HEK293 (cell line): Measurements from ENCODE around the gene FAM234A.

Experiments
- CTCF ChIA-PET: fragments of 350-600 bp; formaldehyde crosslinking; extraction: SDS; loops from one replicate; lab custom pipeline; 2021; ENCODE audit warnings: antibody characterized with exemption; lab: Yijun Ruan, JAX
- POLR2A ChIA-PET: fragments of 300-600 bp; formaldehyde crosslinking; extraction: SDS; loops from one replicate; lab custom pipeline; 2020; ENCODE audit warnings: antibody characterized with exemption, inconsistent platforms; lab: Yijun Ruan, JAX
- H3K27ac ChIP-seq: fragments of 200-500 bp; sonication (Bioruptor generic); 2 replicates; pipeline ENCODE4 v1.5.1; 2014; ENCODE audit warnings: low read depth, low read length, control low read depth, inconsistent platforms; ENCODE audit errors: extremely low read depth
- H3K36me3 ChIP-seq, 2 experiments: fragments of 200-500 bp in 1 of 2; sonication (Bioruptor generic) in 1 of 2; 1 replicate in 1 of 2; 2 replicates in 1 of 2; pipeline ENCODE4 v1.5.1; 2014 to 2017; ENCODE audit warnings: inconsistent platforms in 2 of 2, low read length in 2 of 2; ENCODE audit not compliant: control insufficient read depth in 2 of 2, insufficient read depth in 1 of 2
- H3K4me1 ChIP-seq: fragments of 200-500 bp; sonication (Bioruptor generic); 2 replicates; pipeline ENCODE4 v1.5.1; 2014; ENCODE audit warnings: mild to moderate bottlenecking, low read length, inconsistent platforms; ENCODE audit not compliant: control insufficient read depth, insufficient read depth
- H3K4me3 ChIP-seq: 2 replicates; pipeline ENCODE4 v1.5.1; 2011; ENCODE audit warnings: low read depth, mild to moderate bottlenecking, control low read depth, low read length, moderate library complexity
- H3K9me3 ChIP-seq: fragments of 200-500 bp; sonication (Bioruptor generic); 2 replicates; pipeline ENCODE4 v1.5.1; 2014; ENCODE audit warnings: low read depth, low read length, inconsistent platforms; ENCODE audit not compliant: control insufficient read depth, insufficient read depth
- BCL11A ChIP-seq: fragments of 450-650 bp; formaldehyde crosslinking; IDR thresholded peaks from 2 replicates; pipeline ENCODE4 v1.5.1; 2016; ENCODE audit warnings: low read depth, missing biosample characterization, missing genetic modification characterization
- BCL11B ChIP-seq: fragments of 450-650 bp; formaldehyde crosslinking; IDR thresholded peaks from 2 replicates; pipeline ENCODE4 v1.5.1; 2016; ENCODE audit warnings: low read depth, missing biosample characterization, missing genetic modification characterization
- HOXC10 ChIP-seq: sonication (generic); formaldehyde crosslinking; IDR thresholded peaks from 2 replicates; pipeline ENCODE4 v1.8.1; 2023; ENCODE audit warnings: mild to moderate bottlenecking, missing genetic modification reagents
- SCRT1 ChIP-seq: fragments of 450-650 bp; formaldehyde crosslinking; IDR thresholded peaks from 2 replicates; pipeline ENCODE4 v1.5.1; 2016; ENCODE audit warnings: missing biosample characterization, missing genetic modification characterization, borderline replicate concordance
- SP3 ChIP-seq: fragments of 450-650 bp; formaldehyde crosslinking; IDR thresholded peaks from 2 replicates; pipeline ENCODE4 v1.5.1; 2016; ENCODE audit warnings: missing biosample characterization, missing genetic modification characterization
- ZBTB21 ChIP-seq: fragments of 450-650 bp; formaldehyde crosslinking; IDR thresholded peaks from 2 replicates; pipeline ENCODE4 v1.5.1; 2017; ENCODE audit warnings: missing biosample characterization, missing genetic modification characterization
- ZNF146 ChIP-seq: fragments of 450-650 bp; formaldehyde crosslinking; IDR thresholded peaks from 2 replicates; pipeline ENCODE4 v1.5.1; 2016; ENCODE audit warnings: missing biosample characterization, missing genetic modification characterization
- ZNF155 ChIP-seq: fragments of 450-650 bp; formaldehyde crosslinking; IDR thresholded peaks from 2 replicates; pipeline ENCODE4 v1.5.1; 2016; ENCODE audit warnings: missing biosample characterization, missing genetic modification characterization
- ZNF202 ChIP-seq: fragments of 450-650 bp; formaldehyde crosslinking; IDR thresholded peaks from 2 replicates; pipeline ENCODE4 v1.5.1; 2016; ENCODE audit warnings: missing biosample characterization, missing genetic modification characterization, borderline replicate concordance
- ZNF514 ChIP-seq: fragments of 450-650 bp; formaldehyde crosslinking; IDR thresholded peaks from 2 replicates; pipeline ENCODE4 v1.5.1; 2016; ENCODE audit warnings: missing biosample characterization, missing genetic modification characterization
- ZNF560 ChIP-seq: fragments of 450-650 bp; formaldehyde crosslinking; IDR thresholded peaks from 2 replicates; pipeline ENCODE4 v1.5.1; 2017; ENCODE audit warnings: missing biosample characterization, missing genetic modification characterization, borderline replicate concordance
- ZNF623 ChIP-seq: fragments of 450-650 bp; formaldehyde crosslinking; IDR thresholded peaks from 2 replicates; pipeline ENCODE4 v1.5.1; 2016; ENCODE audit warnings: missing biosample characterization, missing genetic modification characterization
- ZNF626 ChIP-seq: fragments of 450-650 bp; sonication (Bioruptor Pico); formaldehyde crosslinking; IDR thresholded peaks from 2 replicates; pipeline ENCODE4 v1.5.1; 2018; ENCODE audit warnings: missing biosample characterization, missing genetic modification characterization, inconsistent platforms
- ZNF768 ChIP-seq: fragments of 450-650 bp; formaldehyde crosslinking; IDR thresholded peaks from 2 replicates; pipeline ENCODE4 v1.5.1; 2018; ENCODE audit warnings: missing biosample characterization, mild to moderate bottlenecking, missing genetic modification characterization
- ZNF843 ChIP-seq: fragments of 450-650 bp; formaldehyde crosslinking; IDR thresholded peaks from 2 replicates; pipeline ENCODE4 v1.5.1; 2016; ENCODE audit warnings: missing biosample characterization, missing genetic modification characterization
- TF ChIP-seq, protein P1 (sequence below): fragments of 450-650 bp; formaldehyde crosslinking; IDR thresholded peaks from 2 replicates; pipeline ENCODE4 v1.5.1; 2016; ENCODE audit warnings: missing biosample characterization, missing genetic modification characterization, low read depth
- TF ChIP-seq, protein P2 (sequence below): fragments of 450-650 bp; formaldehyde crosslinking; IDR thresholded peaks from 2 replicates; pipeline ENCODE4 v1.5.1; 2016; ENCODE audit warnings: missing biosample characterization, missing genetic modification characterization
- TF ChIP-seq, protein P3 (sequence below): fragments of 450-650 bp; formaldehyde crosslinking; IDR thresholded peaks from 2 replicates; pipeline ENCODE4 v1.5.1; 2016; ENCODE audit warnings: missing biosample characterization, missing genetic modification characterization, borderline replicate concordance
- TF ChIP-seq, protein P4 (sequence below): fragments of 450-650 bp; formaldehyde crosslinking; IDR thresholded peaks from 2 replicates; pipeline ENCODE4 v1.5.1; 2016; ENCODE audit warnings: missing biosample characterization, missing genetic modification characterization
- TF ChIP-seq, protein P5 (sequence below): fragments of 450-650 bp; formaldehyde crosslinking; IDR thresholded peaks from 2 replicates; pipeline ENCODE4 v1.5.1; 2016; ENCODE audit warnings: missing biosample characterization, missing genetic modification characterization

The FAM234A gene

DNA sequence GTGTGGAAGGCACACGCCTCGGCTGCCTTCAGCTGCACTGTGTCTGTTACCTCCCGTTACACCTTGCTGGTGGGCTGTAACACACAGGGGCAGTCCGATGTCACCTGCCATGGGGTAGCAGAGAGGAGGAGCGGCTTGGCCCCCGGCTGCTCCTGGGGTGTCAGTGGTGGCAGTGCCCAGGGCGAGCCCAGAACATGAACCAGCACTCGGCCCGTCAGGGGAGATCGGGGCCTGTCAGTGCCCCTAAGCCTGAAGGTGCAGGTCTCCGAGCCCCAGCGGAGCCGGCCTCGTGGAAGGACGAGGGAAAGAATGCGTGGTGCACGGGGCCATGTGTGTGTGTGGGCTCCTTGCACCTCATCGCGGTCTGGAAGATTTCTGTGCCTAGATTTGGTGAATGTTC, 25.7 kb downstream of the FAM234A start:
- POLR2A ChIA-PET = no interaction called here

DNA sequence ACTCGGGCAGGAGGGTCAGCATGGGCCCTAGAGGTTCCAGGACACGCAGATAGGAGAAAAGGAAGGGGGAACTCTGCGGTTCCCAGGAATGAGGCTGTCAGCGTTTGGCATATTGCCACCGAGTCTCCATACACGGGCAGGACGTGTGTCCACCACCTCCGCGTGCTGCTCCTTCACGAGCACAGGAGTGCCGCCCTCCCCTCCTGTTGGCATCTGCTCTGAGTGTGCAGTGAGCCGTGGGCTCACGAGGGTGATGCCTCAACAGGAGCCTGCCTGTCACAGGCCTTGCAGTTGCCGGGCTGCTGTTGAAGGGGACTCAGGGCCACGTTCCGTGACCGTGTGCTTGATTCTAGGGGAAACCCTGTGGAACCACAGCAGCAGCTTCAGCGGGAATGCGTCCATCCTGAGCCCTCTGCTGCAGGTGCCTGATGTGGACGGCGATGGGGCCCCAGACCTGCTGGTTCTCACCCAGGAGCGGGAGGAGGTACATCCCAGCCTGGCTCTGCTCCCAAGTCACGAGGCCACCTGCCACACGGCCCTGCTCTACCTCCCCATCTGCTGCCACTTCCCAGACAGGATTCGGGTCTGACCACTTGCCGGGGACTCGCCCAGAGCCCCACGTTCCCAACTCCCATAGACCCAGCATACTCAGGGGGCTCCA, 26.5 kb downstream of the FAM234A start:
- CTCF ChIA-PET = no interaction called here
- no peaks in the 10 kb centered on the region for H3K4me1 ChIP-seq

More for the DNA sequence above, 25.7 kb downstream of the FAM234A start:
- CTCF ChIA-PET = no interaction called here
- H3K9me3 ChIP-seq = no peaks in the 10 kb centered on the region
- H3K36me3 ChIP-seq = peaks cover 0 to 63% of the 10 kb centered on the region in 2 experiments; a peak in 2 of 3 replicates
- H3K4me1 ChIP-seq = no peaks in the 10 kb centered on the region
- H3K4me3 ChIP-seq = no peak overlapping the region
- no peak overlapping the region for H3K27ac ChIP-seq
- TF ChIP-seq, protein P1, sequence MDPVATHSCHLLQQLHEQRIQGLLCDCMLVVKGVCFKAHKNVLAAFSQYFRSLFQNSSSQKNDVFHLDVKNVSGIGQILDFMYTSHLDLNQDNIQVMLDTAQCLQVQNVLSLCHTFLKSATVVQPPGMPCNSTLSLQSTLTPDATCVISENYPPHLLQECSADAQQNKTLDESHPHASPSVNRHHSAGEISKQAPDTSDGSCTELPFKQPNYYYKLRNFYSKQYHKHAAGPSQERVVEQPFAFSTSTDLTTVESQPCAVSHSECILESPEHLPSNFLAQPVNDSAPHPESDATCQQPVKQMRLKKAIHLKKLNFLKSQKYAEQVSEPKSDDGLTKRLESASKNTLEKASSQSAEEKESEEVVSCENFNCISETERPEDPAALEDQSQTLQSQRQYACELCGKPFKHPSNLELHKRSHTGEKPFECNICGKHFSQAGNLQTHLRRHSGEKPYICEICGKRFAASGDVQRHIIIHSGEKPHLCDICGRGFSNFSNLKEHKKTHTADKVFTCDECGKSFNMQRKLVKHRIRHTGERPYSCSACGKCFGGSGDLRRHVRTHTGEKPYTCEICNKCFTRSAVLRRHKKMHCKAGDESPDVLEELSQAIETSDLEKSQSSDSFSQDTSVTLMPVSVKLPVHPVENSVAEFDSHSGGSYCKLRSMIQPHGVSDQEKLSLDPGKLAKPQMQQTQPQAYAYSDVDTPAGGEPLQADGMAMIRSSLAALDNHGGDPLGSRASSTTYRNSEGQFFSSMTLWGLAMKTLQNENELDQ = no peak
- TF ChIP-seq ZNF626 (tag by site-specific recombination) = no peak
- TF ChIP-seq ZNF623 (tag by site-specific recombination) = no peak
- TF ChIP-seq ZNF560 (tag by site-specific recombination) = no peak

More for the DNA sequence above, 26.5 kb downstream of the FAM234A start:
- Histone ChIP-seq H3K36me3 (peaks cover 0 to 56% of the 10 kb centered on the region in 2 experiments; a peak in 2 of 3 replicates), H3K27ac (no peak overlapping the region), H3K4me3 (no peak overlapping the region), H3K9me3 (no peaks in the 10 kb centered on the region)
- POLR2A ChIA-PET = no interaction called here
- TF ChIP-seq, protein P2, sequence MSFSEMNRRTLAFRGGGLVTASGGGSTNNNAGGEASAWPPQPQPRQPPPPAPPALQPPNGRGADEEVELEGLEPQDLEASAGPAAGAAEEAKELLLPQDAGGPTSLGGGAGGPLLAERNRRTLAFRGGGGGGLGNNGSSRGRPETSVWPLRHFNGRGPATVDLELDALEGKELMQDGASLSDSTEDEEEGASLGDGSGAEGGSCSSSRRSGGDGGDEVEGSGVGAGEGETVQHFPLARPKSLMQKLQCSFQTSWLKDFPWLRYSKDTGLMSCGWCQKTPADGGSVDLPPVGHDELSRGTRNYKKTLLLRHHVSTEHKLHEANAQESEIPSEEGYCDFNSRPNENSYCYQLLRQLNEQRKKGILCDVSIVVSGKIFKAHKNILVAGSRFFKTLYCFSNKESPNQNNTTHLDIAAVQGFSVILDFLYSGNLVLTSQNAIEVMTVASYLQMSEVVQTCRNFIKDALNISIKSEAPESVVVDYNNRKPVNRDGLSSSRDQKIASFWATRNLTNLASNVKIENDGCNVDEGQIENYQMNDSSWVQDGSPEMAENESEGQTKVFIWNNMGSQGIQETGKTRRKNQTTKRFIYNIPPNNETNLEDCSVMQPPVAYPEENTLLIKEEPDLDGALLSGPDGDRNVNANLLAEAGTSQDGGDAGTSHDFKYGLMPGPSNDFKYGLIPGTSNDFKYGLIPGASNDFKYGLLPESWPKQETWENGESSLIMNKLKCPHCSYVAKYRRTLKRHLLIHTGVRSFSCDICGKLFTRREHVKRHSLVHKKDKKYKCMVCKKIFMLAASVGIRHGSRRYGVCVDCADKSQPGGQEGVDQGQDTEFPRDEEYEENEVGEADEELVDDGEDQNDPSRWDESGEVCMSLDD (tag by site-specific recombination) = no peak
- TF ChIP-seq BCL11A (tag by site-specific recombination) = no peak
- TF ChIP-seq ZNF843 (tag by site-specific recombination) = no peak
- TF ChIP-seq ZNF768 (tag by site-specific recombination) = no peak
- TF ChIP-seq, protein P3, sequence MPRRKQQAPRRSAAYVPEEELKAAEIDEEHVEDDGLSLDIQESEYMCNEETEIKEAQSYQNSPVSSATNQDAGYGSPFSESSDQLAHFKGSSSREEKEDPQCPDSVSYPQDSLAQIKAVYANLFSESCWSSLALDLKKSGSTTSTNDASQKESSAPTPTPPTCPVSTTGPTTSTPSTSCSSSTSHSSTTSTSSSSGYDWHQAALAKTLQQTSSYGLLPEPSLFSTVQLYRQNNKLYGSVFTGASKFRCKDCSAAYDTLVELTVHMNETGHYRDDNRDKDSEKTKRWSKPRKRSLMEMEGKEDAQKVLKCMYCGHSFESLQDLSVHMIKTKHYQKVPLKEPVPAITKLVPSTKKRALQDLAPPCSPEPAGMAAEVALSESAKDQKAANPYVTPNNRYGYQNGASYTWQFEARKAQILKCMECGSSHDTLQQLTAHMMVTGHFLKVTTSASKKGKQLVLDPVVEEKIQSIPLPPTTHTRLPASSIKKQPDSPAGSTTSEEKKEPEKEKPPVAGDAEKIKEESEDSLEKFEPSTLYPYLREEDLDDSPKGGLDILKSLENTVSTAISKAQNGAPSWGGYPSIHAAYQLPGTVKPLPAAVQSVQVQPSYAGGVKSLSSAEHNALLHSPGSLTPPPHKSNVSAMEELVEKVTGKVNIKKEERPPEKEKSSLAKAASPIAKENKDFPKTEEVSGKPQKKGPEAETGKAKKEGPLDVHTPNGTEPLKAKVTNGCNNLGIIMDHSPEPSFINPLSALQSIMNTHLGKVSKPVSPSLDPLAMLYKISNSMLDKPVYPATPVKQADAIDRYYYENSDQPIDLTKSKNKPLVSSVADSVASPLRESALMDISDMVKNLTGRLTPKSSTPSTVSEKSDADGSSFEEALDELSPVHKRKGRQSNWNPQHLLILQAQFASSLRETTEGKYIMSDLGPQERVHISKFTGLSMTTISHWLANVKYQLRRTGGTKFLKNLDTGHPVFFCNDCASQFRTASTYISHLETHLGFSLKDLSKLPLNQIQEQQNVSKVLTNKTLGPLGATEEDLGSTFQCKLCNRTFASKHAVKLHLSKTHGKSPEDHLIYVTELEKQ (tag by site-specific recombination) = no peak
- no peak for TF ChIP-seq BCL11B (tag by site-specific recombination)
- no peak for TF ChIP-seq ZNF514
- TF ChIP-seq SCRT1 (tag by site-specific recombination) = no peak
- TF ChIP-seq, protein P4, sequence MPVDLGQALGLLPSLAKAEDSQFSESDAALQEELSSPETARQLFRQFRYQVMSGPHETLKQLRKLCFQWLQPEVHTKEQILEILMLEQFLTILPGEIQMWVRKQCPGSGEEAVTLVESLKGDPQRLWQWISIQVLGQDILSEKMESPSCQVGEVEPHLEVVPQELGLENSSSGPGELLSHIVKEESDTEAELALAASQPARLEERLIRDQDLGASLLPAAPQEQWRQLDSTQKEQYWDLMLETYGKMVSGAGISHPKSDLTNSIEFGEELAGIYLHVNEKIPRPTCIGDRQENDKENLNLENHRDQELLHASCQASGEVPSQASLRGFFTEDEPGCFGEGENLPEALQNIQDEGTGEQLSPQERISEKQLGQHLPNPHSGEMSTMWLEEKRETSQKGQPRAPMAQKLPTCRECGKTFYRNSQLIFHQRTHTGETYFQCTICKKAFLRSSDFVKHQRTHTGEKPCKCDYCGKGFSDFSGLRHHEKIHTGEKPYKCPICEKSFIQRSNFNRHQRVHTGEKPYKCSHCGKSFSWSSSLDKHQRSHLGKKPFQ (tag by site-specific recombination) = no peak
- TF ChIP-seq HOXC10 = no peak
- TF ChIP-seq, protein P5, sequence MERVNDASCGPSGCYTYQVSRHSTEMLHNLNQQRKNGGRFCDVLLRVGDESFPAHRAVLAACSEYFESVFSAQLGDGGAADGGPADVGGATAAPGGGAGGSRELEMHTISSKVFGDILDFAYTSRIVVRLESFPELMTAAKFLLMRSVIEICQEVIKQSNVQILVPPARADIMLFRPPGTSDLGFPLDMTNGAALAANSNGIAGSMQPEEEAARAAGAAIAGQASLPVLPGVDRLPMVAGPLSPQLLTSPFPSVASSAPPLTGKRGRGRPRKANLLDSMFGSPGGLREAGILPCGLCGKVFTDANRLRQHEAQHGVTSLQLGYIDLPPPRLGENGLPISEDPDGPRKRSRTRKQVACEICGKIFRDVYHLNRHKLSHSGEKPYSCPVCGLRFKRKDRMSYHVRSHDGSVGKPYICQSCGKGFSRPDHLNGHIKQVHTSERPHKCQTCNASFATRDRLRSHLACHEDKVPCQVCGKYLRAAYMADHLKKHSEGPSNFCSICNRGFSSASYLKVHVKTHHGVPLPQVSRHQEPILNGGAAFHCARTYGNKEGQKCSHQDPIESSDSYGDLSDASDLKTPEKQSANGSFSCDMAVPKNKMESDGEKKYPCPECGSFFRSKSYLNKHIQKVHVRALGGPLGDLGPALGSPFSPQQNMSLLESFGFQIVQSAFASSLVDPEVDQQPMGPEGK (tag by site-specific recombination) = no peak
- no peak for TF ChIP-seq ZNF155
- TF ChIP-seq SP3 (tag by site-specific recombination) = no peak
- TF ChIP-seq ZBTB21 (tag by site-specific recombination) = no peak
- TF ChIP-seq ZNF202 (tag by site-specific recombination) = no peak
- no peak for TF ChIP-seq ZNF146 (tag by site-specific recombination)
